ENCODE data around the gene PTRH2.
A peak's percentile ranks its signal among the peaks of the same experiment; 100 is the strongest.
"Not testable (repeated sequence)": the region's sequence is repeated elsewhere in the genome, so short reads cannot be mapped to it uniquely, and the experiment has no call there.

The PTRH2 gene

DNA sequence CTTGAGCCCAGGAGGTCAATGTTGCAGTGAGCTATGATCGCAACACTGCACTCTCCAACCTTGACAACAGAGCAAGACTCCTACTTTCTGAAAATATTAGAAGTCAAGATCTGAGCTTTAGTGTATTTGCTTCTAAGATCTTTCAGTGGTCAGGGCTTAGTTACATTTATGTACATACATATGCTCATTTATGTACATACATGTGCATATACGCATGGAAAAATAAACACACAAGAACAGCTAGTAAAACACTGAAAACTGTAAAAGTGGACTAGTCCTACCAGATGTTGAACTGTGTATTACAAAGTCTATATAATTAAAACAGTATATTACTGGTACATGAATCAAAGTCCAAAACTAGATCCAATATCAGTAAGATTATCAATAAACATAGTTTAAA is 28.3 kb downstream of the PTRH2 start:
- Histone ChIP-seq H3K4me1 (peaks cover 9% of the 10 kb centered on the region; the same call in 1 of the 2 replicates), H3K9me3 (no peaks in the 10 kb centered on the region), H3K9ac (no peak overlapping the region), H4K20me1 (peaks cover 51% of the 10 kb centered on the region), H3K36me3 (peaks cover 96% of the 10 kb centered on the region), H3K4me2 (no peak overlapping the region), H3K4me3 (no peak overlapping the region), H3K27ac (no peak overlapping the region), H3K27me3 (no peaks in the 10 kb centered on the region)
- TF ChIP-seq Cebpa-rat (IDR thresholded peaks at IDR 0.05), result no peak

DNA sequence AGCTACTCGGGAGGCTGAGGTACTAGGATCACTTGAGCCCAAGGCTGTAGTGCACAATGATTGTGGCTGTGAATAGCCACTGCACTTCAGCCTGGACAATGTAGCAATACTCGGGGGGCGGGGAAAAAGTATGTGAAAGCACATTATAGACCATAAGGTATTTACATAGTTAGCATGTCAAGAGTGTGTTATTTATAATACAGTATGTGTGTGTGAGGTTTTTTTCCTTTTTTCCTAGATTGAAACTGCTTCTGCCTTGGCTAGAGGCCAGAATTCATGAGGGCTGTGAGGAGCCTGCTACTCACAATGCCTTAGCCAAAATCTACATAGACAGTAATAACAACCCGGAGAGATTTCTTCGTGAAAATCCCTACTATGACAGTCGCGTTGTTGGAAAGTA is 30.5 kb downstream of the PTRH2 start:
- no peaks in the 10 kb centered on the region for H3K9me3 ChIP-seq
- H4K20me1 ChIP-seq, result peaks cover 43% of the 10 kb centered on the region
- H3K4me3 ChIP-seq, result no peak overlapping the region
- TF ChIP-seq Cebpa-rat (IDR thresholded peaks at IDR 0.05), result no peak
- H3K4me1 ChIP-seq, result peaks cover 9% of the 10 kb centered on the region; the same call in 1 of the 2 replicates
- no peaks in the 10 kb centered on the region for H3K27me3 ChIP-seq
- no peak overlapping the region for H3K27ac ChIP-seq
- H3K9ac ChIP-seq, result no peak overlapping the region
- peaks cover 92% of the 10 kb centered on the region for H3K36me3 ChIP-seq
- H3K4me2 ChIP-seq, result no peak overlapping the region

DNA sequence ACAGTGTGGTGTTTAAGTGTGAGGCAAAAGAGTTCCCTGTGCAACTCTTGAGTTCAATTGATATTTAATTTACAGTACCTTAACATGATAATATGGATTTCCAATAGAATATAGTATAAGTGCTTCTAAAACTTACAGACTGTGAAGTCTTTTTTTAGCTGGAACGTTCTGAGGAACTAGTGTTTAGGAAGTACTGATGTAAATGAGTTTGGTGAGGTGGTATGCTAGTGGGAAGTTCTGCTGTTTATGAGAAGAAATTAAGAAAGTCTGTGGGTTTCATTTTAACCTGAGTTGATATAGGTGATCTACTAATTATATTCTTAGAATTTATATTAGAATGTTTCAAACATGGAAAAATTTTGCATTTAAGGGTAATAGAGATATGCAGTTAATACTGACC is 32.0 kb downstream of the PTRH2 start:
- Histone ChIP-seq H3K4me2 (no peak overlapping the region), H3K4me1 (peaks cover 10% of the 10 kb centered on the region; the same call in 1 of the 2 replicates), H3K4me3 (no peak overlapping the region), H4K20me1 (peaks cover 28% of the 10 kb centered on the region), H3K27ac (no peak overlapping the region), H3K9ac (no peak overlapping the region), H3K9me3 (no peaks in the 10 kb centered on the region), H3K36me3 (peaks cover 90% of the 10 kb centered on the region), H3K27me3 (no peaks in the 10 kb centered on the region)
- no peak for TF ChIP-seq Cebpa-rat (IDR thresholded peaks at IDR 0.05)

DNA sequence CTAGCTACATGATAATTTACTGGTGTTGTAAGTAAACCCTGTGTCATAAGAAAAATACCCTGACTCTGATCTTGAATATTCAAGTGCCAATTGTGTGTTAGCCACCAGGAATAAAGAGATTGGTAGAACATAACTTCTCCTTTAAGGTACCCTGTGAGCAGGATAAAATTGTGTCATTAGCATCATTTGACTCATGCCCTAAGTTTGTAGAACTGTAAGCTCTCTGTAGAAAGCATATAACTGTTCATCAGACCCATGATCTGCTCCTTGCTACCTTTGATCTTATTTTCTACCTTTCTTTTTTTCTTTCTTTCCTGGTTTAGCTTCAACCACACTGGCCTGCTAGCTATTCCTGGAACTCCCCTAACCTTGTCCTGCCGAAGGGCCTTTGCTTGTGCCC is 35.8 kb downstream of the PTRH2 start:
- TF ChIP-seq Cebpa-rat (IDR thresholded peaks at IDR 0.05), result no peak
- Histone ChIP-seq H3K9me3 (no peaks in the 10 kb centered on the region), H3K27ac (no peak overlapping the region), H3K36me3 (peaks cover 86% of the 10 kb centered on the region), H3K27me3 (no peaks in the 10 kb centered on the region), H4K20me1 (peaks cover 25% of the 10 kb centered on the region), H3K4me3 (no peak overlapping the region), H3K4me1 (peaks cover 30% of the 10 kb centered on the region), H3K4me2 (no peak overlapping the region), H3K9ac (no peak overlapping the region)

DNA sequence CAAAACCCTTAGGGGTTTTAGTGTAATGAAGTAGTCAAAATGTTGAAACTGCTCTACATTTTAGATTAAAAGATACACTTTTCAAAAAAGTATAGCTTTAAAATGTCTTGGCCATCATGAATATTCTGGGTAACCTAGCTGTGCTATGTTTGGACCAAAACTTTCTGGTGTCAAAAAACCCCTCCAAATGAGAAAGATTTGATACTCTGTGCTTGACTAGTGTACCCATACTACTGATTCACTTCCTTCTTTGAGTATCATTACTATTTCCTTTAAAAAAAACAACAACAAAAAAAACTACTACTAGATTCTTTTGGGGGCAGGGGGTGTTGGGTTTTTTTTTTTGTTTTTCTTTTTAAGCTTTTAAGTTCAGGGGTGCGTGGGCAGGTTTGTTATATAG is 37.3 kb downstream of the PTRH2 start:
- Histone ChIP-seq H3K4me2 (no peak overlapping the region), H3K36me3 (peaks cover 87% of the 10 kb centered on the region), H3K27me3 (no peaks in the 10 kb centered on the region), H3K9me3 (no peaks in the 10 kb centered on the region), H3K27ac (0 out of 2 replicates have a peak overlapping the region, but pooled peaks have one; percentile 6), H3K4me1 (peaks cover 30% of the 10 kb centered on the region), H3K9ac (no peak overlapping the region), H4K20me1 (0 out of 2 replicates have a peak, but pooled peaks cover 17% of the 10 kb centered on the region), H3K4me3 (no peak overlapping the region)
- TF ChIP-seq Cebpa-rat (IDR thresholded peaks at IDR 0.05), result no peak

DNA sequence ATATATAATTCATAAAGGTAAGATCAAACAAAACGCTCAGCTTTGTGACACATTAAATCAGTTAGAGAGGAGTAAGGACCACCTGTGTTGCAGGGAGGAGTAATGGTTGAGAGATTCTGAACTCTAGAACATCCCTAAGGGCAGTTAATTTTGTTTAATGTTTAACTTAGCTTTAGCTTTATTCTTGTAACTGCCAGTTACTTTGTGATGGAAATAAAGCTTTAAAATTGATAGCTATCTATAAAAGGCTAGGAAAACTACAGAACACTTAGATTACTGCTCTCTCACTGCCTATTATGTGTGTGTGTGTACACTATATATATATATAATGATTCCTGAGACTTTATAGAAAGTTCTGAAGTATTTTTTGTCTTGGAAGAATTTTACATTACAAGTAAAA is 37.8 kb downstream of the PTRH2 start:
- Histone ChIP-seq H3K36me3 (peaks cover 87% of the 10 kb centered on the region), H3K4me1 (peaks cover 30% of the 10 kb centered on the region), H3K4me3 (no peak overlapping the region), H3K9me3 (no peaks in the 10 kb centered on the region), H3K27me3 (no peaks in the 10 kb centered on the region), H3K4me2 (peak overlapping the region; percentile 50), H4K20me1 (0 out of 2 replicates have a peak, but pooled peaks cover 17% of the 10 kb centered on the region), H3K27ac (0 out of 2 replicates have a peak overlapping the region, but pooled peaks have one; percentile 6), H3K9ac (no peak overlapping the region)
- TF ChIP-seq Cebpa-rat (IDR thresholded peaks at IDR 0.05), result no peak

DNA sequence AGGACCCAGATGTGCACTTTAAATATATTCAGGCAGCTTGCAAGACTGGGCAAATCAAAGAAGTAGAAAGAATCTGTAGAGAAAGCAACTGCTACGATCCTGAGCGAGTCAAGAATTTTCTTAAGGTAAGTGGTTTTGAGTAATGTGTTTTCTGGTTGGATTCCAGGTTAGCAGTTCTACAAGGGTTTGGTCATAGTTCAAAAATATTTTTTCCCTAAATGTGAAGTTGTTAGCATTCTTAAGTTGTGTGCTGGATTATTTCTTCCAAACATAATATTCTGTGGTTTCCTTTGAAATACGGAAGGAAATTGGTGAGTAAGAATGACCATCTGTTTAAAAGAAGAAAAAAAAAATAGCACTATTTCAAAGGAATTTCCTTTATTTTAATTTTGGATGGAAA is 38.4 kb downstream of the PTRH2 start:
- Histone ChIP-seq H3K27ac (peak overlapping the region; percentile 31), H3K9me3 (no peaks in the 10 kb centered on the region), H3K4me2 (peak overlapping the region; percentile 50), H3K4me1 (peaks cover 30% of the 10 kb centered on the region), H3K4me3 (no peak overlapping the region), H3K9ac (no peak overlapping the region), H3K27me3 (no peaks in the 10 kb centered on the region), H4K20me1 (0 out of 2 replicates have a peak, but pooled peaks cover 15% of the 10 kb centered on the region), H3K36me3 (peaks cover 87% of the 10 kb centered on the region)
- no peak for TF ChIP-seq Cebpa-rat (IDR thresholded peaks at IDR 0.05)

DNA sequence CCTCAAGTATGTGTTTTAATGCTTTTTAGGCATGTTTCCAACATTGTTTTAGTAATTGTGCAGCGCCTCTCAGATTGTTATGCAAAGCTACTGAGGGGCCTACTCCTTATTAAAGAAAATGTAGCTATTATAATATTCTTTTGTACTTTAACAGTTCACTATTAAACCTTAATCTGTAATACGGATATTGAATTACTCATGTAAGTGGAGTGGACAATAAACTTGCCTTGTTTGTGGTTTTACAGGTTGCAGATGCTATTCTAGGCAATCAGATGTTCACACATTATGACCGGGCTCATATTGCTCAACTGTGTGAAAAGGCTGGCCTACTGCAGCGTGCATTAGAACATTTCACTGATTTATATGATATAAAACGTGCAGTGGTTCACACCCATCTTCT is 41.0 kb downstream of the PTRH2 start:
- Histone ChIP-seq H3K4me1 (peaks cover 30% of the 10 kb centered on the region), H3K9ac (no peak overlapping the region), H3K4me3 (no peak overlapping the region), H4K20me1 (0 out of 2 replicates have a peak, but pooled peaks cover 13% of the 10 kb centered on the region), H3K4me2 (no peak overlapping the region), H3K36me3 (peaks cover 91% of the 10 kb centered on the region), H3K27ac (no peak overlapping the region), H3K27me3 (no peaks in the 10 kb centered on the region), H3K9me3 (no peaks in the 10 kb centered on the region)
- TF ChIP-seq Cebpa-rat (IDR thresholded peaks at IDR 0.05), result no peak

DNA sequence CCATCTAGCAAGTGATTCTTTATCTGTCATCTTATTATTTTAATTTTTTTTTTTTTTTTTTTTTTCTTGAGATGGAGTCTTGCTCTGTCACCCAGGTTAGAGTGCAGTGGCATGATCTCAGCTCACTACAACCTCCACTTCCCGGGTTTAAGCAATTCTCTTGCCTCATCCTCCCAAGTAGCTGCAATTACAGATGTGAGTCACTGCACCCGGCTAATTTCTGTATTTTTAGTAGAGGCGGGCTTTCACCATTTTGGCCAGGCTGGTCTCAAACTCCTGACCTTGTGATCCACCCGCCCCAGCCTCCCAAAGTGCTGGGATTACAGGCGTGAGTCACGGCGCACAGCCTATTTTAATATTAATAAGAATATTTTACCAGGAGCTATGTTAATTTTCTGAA is 50.6 kb downstream of the PTRH2 start:
- not testable (repeated sequence) for H4K20me1 ChIP-seq, H3K4me2 ChIP-seq

DNA sequence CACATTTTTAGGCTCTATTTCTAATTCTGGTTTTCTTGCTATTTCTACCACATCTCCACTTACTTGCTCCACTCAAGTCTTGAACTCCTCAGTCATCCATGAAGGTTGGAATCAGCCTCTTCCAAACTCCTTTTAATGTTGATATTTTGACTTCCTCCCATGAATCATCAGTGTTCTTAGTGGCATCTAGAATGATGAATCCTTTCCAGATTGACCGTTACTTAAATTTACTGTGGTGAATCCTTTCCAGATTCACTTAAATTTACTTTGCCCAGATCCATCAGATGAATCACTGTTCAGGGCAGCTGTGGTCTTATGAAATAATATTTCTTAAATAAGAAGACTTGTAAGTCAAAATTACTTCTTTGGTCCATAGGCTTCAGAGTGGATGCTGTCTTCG is 55.1 kb downstream of the PTRH2 start:
- no peak for TF ChIP-seq Cebpa-rat (IDR thresholded peaks at IDR 0.05)
- Histone ChIP-seq H3K27me3 (no peaks in the 10 kb centered on the region), H4K20me1 (no peaks in the 10 kb centered on the region), H3K4me2 (no peak overlapping the region), H3K27ac (no peak overlapping the region), H3K4me3 (no peak overlapping the region; the same call in 1 of the 2 replicates), H3K36me3 (peaks cover 100% of the 10 kb centered on the region), H3K9me3 (peaks cover 32% of the 10 kb centered on the region), H3K9ac (no peak overlapping the region), H3K4me1 (0 out of 2 replicates have a peak, but pooled peaks cover under 1% of the 10 kb centered on the region)

More for the DNA sequence above, 50.6 kb downstream of the PTRH2 start:
- Histone ChIP-seq H3K36me3 (peaks cover 100% of the 10 kb centered on the region), H3K9me3 (peaks cover 14% of the 10 kb centered on the region)
- H3K4me1 ChIP-seq, H3K4me3 ChIP-seq, H3K27me3 ChIP-seq, H3K9ac ChIP-seq, H3K27ac ChIP-seq: not testable (repeated sequence)

DNA sequence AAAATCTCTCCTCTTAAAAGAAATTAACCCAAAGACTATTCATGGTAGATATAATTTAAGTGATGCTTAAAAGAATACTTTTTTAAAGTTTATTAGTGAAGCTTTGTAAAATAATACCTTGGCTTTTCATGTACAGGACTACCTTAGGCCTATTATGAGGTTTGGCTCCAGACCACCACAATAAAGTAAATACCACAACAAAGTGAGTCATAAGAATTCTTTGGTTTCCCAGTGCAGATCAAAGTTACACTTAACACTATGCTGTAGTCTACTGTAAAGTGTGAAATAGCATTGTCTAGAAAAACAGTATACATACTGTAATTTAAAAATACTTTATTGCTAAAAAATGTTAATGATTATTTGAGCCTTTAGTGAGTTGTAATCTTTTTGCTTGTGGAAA is 55.9 kb downstream of the PTRH2 start:
- Histone ChIP-seq H3K36me3 (peaks cover 100% of the 10 kb centered on the region), H4K20me1 (no peaks in the 10 kb centered on the region), H3K4me1 (peaks cover 8% of the 10 kb centered on the region), H3K9me3 (peaks cover 32% of the 10 kb centered on the region), H3K9ac (no peak overlapping the region), H3K27me3 (no peaks in the 10 kb centered on the region), H3K4me2 (no peak overlapping the region), H3K4me3 (no peak overlapping the region), H3K27ac (no peak overlapping the region)
- TF ChIP-seq Cebpa-rat (IDR thresholded peaks at IDR 0.05), result no peak
